Neural cell (in vitro differentiated cells): ENCODE data around the gene FCHO2. TPM values are rescaled to one million over a fixed set of nuclear protein-coding genes. Genes with fewer than 3 reads are reported as not detected.

Experiments
- H2AFZ ChIP-seq: fragments of 200-600, 300-800 bp; sonication (generic), shearing (Covaris generic); 2 replicates; pipeline ENCODE4 v1.6.0; 2014; ENCODE audit warnings: low read depth, mild to moderate bottlenecking, antibody characterized with exemption, low read length, moderate library complexity
- H3F3A ChIP-seq: fragments of 200-600 bp; shearing (Covaris generic); 2 replicates; pipeline ENCODE4 v1.6.1; 2016; ENCODE audit warnings: mild to moderate bottlenecking, moderate library complexity, mixed read lengths, antibody characterized with exemption, low read length; ENCODE audit not compliant: insufficient read depth, poor library complexity, severe bottlenecking
- H3K27ac ChIP-seq: fragments of 200-600, 300-800 bp; sonication (generic), shearing (Covaris generic); 2 replicates; pipeline ENCODE4 v1.5.1; 2014; ENCODE audit warnings: mild to moderate bottlenecking, low read length, moderate library complexity
- H3K27me3 ChIP-seq: fragments of 300-800, 200-600 bp; sonication (generic), shearing (Covaris generic); 2 replicates; pipeline ENCODE4 v1.6.0; 2014; ENCODE audit warnings: mild to moderate bottlenecking, low read depth, low read length, moderate library complexity; ENCODE audit not compliant: insufficient read depth
- H3K36me3 ChIP-seq: fragments of 300-800, 200-600 bp; sonication (generic), shearing (Covaris generic); 2 replicates; pipeline ENCODE4 v1.5.1; 2014; ENCODE audit warnings: mild to moderate bottlenecking, antibody characterized with exemption, low read length, moderate library complexity; ENCODE audit not compliant: insufficient read depth
- H3K4me2 ChIP-seq: fragments of 300-800, 200-600 bp; sonication (generic), shearing (Covaris generic); 2 replicates; pipeline ENCODE4 v1.6.0; 2014; ENCODE audit warnings: mild to moderate bottlenecking, low read length
- H3K4me3 ChIP-seq: fragments of 300-800, 200-600 bp; sonication (generic), shearing (Covaris generic); 2 replicates; pipeline ENCODE4 v1.5.1; 2014; ENCODE audit warnings: mild to moderate bottlenecking, low read length, moderate library complexity
- H3K79me2 ChIP-seq: fragments of 200-600 bp; shearing (Covaris generic); replicated peaks from 2 replicates; pipeline ENCODE4 v1.6.0; 2014; ENCODE audit warnings: mild to moderate bottlenecking, low read length, moderate library complexity; ENCODE audit not compliant: insufficient read depth
- H3K9ac ChIP-seq: fragments of 300-800, 200-600 bp; sonication (generic), shearing (Covaris generic); 2 replicates; pipeline ENCODE4 v1.6.1; 2016; ENCODE audit warnings: mild to moderate bottlenecking, low read length, mixed read lengths
- H3K9me2 ChIP-seq: fragments of 200-600 bp; shearing (Covaris generic); 2 replicates; pipeline ENCODE4 v1.6.1; 2016; ENCODE audit warnings: mild to moderate bottlenecking, low read length, mixed read lengths; ENCODE audit not compliant: insufficient read depth
- H3K9me3 ChIP-seq: fragments of 200-600, 300-800 bp; sonication (generic), shearing (Covaris generic); 2 replicates; pipeline ENCODE4 v1.6.1; 2016; ENCODE audit warnings: mild to moderate bottlenecking, mixed run types, low read length, moderate library complexity, mixed read lengths
- H4K20me1 ChIP-seq: fragments of 200-600 bp; shearing (Covaris generic); 2 replicates; pipeline ENCODE4 v1.6.1; 2016; ENCODE audit warnings: mild to moderate bottlenecking, mixed run types; ENCODE audit not compliant: insufficient read depth
- EP300 ChIP-seq: fragments of 450-650 bp; conservative IDR thresholded peaks from 2 replicates; pipeline ENCODE4 v1.6.1; 2014; ENCODE audit warnings: antibody characterized with exemption, mild to moderate bottlenecking, moderate library complexity; ENCODE audit not compliant: poor library complexity, severe bottlenecking
- EZH2 ChIP-seq: fragments of 200-600, 300-800 bp; shearing (Covaris generic), sonication (generic); IDR thresholded peaks from 2 replicates; pipeline ENCODE4 v1.6.1; 2014; ENCODE audit warnings: antibody characterized with exemption, low read length, borderline replicate concordance, mild to moderate bottlenecking; ENCODE audit not compliant: insufficient read depth, poor library complexity, severe bottlenecking
- MXI1 ChIP-seq: fragments of 450-650 bp; conservative IDR thresholded peaks from 2 replicates; pipeline ENCODE4 v1.6.1; 2014; ENCODE audit warnings: antibody characterized with exemption, mild to moderate bottlenecking; ENCODE audit not compliant: poor library complexity, severe bottlenecking
- POLR2AphosphoS5 ChIP-seq: IDR thresholded peaks from 2 replicates; pipeline ENCODE4 v1.6.1; 2012
- RAD21 ChIP-seq: fragments of 450-650 bp; conservative IDR thresholded peaks from 2 replicates; pipeline ENCODE4 v1.6.1; 2014; ENCODE audit warnings: antibody characterized with exemption, mild to moderate bottlenecking, moderate library complexity
- SMC3 ChIP-seq: fragments of 450-650 bp; conservative IDR thresholded peaks from 2 replicates; pipeline ENCODE4 v1.6.1; 2014; ENCODE audit warnings: antibody characterized with exemption, mild to moderate bottlenecking, moderate library complexity; ENCODE audit not compliant: poor library complexity
- TAF1 ChIP-seq: IDR thresholded peaks from 2 replicates; pipeline ENCODE4 v1.6.1; 2012; ENCODE audit warnings: low read depth
- polyA plus RNA-seq: library from polyadenylated mRNA; depleted of rRNA; stranded (reverse); fragments of >200 nt; gene quantifications from 2 replicates; pipeline ENCODE4 v1.2.3, GENCODE V29; 2014
- TF ChIP-seq, protein P1 (sequence below): fragments of 450-650 bp; IDR thresholded peaks from 2 replicates; pipeline ENCODE4 v1.5.1; 2014; ENCODE audit warnings: antibody characterized with exemption, mild to moderate bottlenecking, moderate library complexity; ENCODE audit not compliant: poor library complexity, severe bottlenecking
- TF ChIP-seq, protein P2 (sequence below): IDR thresholded peaks from 2 replicates; pipeline ENCODE4 v1.6.1; 2012; ENCODE audit warnings: borderline replicate concordance

Gene FCHO2
- polyA plus RNA-seq, 1 donor from 2014 or later = 24.3 TPM

DNA sequence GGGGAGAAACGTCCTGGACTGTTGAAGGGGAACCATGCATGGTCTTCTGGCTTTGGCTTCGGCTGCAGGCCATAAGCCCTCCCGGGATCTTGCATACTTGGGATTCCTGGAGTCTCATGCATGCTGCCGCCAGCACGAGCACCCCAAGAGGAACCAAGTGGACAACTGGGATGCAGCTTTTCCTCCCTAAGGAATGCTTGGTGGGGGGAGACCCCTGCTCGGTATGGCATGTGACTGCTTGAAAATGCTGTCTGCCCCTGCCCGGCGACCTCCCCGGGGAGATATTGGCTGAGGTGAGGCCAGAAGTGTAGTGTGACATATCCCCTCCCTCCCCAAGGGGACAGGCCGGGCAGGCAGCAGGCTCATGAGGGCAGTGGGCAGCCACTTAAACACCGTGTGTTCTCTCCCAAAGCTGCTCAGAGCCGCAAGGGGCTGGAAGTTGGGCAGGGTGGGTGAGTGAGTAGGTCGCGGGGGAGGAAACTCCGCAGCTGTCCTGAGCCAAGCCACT is 180.3 kb downstream of the FCHO2 start:
- no peaks in the 10 kb centered on the region for H3K9me2 ChIP-seq
- no peaks in the 10 kb centered on the region for H4K20me1 ChIP-seq
- no peak overlapping the region for H3K4me2 ChIP-seq
- no peaks in the 10 kb centered on the region for H3K9me3 ChIP-seq
- H3K27me3 ChIP-seq = no peaks in the 10 kb centered on the region
- H3K27ac ChIP-seq = no peak overlapping the region
- H2AFZ ChIP-seq = no peak overlapping the region
- H3K79me2 ChIP-seq = no peaks in the 10 kb centered on the region
- no peaks in the 10 kb centered on the region for H3K36me3 ChIP-seq
- H3F3A ChIP-seq = no peaks in the 10 kb centered on the region
- H3K4me3 ChIP-seq = no peak overlapping the region
- H3K9ac ChIP-seq = no peak overlapping the region
- TF ChIP-seq POLR2AphosphoS5 = no peak
- TF ChIP-seq RAD21 = no peak
- no peak for TF ChIP-seq TAF1
- TF ChIP-seq, protein P1, sequence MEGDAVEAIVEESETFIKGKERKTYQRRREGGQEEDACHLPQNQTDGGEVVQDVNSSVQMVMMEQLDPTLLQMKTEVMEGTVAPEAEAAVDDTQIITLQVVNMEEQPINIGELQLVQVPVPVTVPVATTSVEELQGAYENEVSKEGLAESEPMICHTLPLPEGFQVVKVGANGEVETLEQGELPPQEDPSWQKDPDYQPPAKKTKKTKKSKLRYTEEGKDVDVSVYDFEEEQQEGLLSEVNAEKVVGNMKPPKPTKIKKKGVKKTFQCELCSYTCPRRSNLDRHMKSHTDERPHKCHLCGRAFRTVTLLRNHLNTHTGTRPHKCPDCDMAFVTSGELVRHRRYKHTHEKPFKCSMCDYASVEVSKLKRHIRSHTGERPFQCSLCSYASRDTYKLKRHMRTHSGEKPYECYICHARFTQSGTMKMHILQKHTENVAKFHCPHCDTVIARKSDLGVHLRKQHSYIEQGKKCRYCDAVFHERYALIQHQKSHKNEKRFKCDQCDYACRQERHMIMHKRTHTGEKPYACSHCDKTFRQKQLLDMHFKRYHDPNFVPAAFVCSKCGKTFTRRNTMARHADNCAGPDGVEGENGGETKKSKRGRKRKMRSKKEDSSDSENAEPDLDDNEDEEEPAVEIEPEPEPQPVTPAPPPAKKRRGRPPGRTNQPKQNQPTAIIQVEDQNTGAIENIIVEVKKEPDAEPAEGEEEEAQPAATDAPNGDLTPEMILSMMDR = no peak
- TF ChIP-seq EZH2 = no peak
- TF ChIP-seq MXI1 = no peak
- TF ChIP-seq, protein P2, sequence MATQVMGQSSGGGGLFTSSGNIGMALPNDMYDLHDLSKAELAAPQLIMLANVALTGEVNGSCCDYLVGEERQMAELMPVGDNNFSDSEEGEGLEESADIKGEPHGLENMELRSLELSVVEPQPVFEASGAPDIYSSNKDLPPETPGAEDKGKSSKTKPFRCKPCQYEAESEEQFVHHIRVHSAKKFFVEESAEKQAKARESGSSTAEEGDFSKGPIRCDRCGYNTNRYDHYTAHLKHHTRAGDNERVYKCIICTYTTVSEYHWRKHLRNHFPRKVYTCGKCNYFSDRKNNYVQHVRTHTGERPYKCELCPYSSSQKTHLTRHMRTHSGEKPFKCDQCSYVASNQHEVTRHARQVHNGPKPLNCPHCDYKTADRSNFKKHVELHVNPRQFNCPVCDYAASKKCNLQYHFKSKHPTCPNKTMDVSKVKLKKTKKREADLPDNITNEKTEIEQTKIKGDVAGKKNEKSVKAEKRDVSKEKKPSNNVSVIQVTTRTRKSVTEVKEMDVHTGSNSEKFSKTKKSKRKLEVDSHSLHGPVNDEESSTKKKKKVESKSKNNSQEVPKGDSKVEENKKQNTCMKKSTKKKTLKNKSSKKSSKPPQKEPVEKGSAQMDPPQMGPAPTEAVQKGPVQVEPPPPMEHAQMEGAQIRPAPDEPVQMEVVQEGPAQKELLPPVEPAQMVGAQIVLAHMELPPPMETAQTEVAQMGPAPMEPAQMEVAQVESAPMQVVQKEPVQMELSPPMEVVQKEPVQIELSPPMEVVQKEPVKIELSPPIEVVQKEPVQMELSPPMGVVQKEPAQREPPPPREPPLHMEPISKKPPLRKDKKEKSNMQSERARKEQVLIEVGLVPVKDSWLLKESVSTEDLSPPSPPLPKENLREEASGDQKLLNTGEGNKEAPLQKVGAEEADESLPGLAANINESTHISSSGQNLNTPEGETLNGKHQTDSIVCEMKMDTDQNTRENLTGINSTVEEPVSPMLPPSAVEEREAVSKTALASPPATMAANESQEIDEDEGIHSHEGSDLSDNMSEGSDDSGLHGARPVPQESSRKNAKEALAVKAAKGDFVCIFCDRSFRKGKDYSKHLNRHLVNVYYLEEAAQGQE = no peak
- TF ChIP-seq SMC3 = no peak
- no peak for TF ChIP-seq EP300

DNA sequence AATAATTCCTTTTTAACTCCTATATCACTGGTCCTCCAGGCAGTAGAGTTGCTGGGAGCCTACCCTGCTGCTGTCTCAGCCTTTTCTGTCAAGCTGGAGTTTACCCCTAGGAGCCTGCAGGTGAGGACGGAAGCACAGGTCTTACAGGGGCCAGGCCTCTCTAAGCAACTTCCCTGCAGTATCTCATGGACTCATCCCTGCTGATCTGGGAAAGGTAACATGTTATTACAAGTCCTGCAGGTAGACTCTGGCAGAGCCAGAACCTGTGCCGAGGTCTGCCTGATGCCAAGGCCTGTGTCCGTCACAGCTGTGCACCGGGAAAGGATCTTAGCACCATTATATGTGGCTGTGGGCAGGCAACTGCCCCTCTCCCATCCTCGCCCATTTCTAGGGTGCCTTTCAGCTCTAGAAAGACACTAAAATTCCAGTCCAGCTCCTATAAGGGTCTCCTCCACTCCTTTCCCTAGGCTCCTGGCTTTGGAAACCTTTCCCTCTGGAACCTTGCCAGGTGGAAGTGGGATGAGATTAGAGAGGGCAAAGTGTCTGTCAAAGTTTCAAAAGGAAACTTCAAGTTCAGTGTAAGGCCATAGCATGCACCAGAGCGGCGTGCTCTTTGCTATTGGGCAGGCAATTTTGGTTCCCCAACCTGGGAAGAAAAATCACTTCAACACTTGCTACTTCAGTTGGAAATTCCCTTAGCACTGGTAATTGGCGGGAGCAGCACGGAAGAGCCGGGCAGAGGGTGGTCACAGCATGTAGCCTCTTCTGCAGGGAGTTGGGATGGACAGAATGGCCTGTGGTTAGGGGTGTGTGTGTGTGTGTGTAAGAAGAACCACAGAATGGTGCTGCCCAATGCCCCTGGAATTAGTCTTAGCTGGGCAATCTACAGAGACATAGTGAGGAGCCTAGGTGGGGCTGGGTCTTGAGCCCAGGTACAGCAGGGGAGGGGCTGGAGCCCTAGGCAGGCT is 182.0 kb downstream of the FCHO2 start:
- Histone ChIP-seq H3K9me2 (no peaks in the 10 kb centered on the region), H3K79me2 (no peaks in the 10 kb centered on the region), H3K27me3 (no peaks in the 10 kb centered on the region), H3K4me2 (no peak overlapping the region), H3K9ac (no peak overlapping the region), H3K27ac (no peak overlapping the region), H4K20me1 (no peaks in the 10 kb centered on the region), H3K36me3 (no peaks in the 10 kb centered on the region), H3K4me3 (no peak overlapping the region), H3F3A (no peaks in the 10 kb centered on the region), H3K9me3 (no peaks in the 10 kb centered on the region), H2AFZ (no peak overlapping the region)
- TF ChIP-seq POLR2AphosphoS5 = no peak
- no peak for TF ChIP-seq SMC3
- TF ChIP-seq EZH2 = no peak
- TF ChIP-seq MXI1 = no peak
- TF ChIP-seq, protein P2 = no peak
- no peak for TF ChIP-seq TAF1
- TF ChIP-seq EP300 = no peak
- no peak for TF ChIP-seq RAD21
- TF ChIP-seq, protein P1 = no peak
